HG02623 (cell line): Measurements from ENCODE around the gene KDM1B.
A peak's percentile ranks its signal among the peaks of the same experiment; 100 is the strongest.

Experiments
- ATAC-seq: cut with Tn5 transposase; IDR thresholded peaks from one replicate; pipeline ENCODE4 v1.9.1; 2021; ENCODE audit warnings: moderate library complexity; ENCODE audit not compliant: unreplicated experiment

Gene KDM1B, protein sequence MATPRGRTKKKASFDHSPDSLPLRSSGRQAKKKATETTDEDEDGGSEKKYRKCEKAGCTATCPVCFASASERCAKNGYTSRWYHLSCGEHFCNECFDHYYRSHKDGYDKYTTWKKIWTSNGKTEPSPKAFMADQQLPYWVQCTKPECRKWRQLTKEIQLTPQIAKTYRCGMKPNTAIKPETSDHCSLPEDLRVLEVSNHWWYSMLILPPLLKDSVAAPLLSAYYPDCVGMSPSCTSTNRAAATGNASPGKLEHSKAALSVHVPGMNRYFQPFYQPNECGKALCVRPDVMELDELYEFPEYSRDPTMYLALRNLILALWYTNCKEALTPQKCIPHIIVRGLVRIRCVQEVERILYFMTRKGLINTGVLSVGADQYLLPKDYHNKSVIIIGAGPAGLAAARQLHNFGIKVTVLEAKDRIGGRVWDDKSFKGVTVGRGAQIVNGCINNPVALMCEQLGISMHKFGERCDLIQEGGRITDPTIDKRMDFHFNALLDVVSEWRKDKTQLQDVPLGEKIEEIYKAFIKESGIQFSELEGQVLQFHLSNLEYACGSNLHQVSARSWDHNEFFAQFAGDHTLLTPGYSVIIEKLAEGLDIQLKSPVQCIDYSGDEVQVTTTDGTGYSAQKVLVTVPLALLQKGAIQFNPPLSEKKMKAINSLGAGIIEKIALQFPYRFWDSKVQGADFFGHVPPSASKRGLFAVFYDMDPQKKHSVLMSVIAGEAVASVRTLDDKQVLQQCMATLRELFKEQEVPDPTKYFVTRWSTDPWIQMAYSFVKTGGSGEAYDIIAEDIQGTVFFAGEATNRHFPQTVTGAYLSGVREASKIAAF

DNA sequence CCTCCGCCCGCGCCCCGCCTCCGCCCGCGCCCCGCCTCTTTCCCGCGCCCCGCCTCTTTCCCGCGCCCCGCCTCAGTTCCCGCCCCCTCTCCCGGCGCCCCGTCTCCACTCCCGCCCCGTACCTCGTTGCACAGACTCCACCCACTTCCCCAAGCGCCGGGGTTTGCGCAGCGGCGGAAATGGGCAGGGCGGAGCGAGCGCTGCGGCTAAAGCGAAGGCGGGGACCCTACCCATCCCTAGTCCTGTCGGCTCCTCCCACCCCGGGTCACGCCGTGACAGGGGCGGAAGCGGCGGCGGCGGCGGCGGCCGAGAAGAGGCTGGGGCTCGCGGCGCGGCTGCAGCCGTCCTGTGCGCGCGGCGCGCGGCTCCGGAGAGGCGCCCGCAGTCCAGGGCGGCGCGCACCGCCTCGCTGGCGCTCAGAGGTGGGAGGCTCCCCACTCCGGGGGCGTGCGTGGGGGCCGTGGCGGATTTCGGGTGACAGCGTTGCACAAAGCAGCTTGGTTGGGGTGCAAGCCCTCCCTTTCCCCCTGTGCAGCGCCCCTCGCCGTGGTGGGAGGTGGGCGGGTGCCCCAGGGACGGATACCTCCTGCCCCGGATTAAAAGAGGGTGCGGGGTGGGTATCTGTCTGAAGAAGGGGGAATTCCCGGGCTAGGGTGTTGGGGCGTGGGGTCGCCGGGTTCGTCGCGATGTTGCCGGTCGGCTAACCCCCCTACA lies at the start of gene KDM1B:
Gene KDM1B (plus strand): TSS at position 273 of the 714 bp plus-strand sequence. CDS start 4,474 bp downstream, outside the sequence.
- ATAC-seq: peak; percentile 86

DNA sequence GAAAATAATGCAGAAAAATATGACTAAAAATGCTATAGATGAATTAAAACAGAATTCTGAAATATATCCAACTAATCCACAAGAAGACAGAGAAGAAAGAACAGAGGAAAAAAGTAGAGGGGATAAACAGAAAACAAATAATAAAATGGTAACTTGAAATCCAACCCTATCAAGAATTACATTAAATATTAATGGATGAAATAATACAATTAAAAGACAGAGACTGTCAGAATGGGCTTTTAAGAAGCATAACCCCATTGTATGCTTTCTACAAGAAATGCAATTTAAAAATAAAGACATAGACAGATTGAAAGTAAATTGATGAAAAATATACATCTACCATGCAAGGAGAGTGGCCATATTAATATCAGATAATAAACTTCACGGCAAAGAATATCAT lies 48.2 kb upstream of the KDM1B start:
- no peak for ATAC-seq

DNA sequence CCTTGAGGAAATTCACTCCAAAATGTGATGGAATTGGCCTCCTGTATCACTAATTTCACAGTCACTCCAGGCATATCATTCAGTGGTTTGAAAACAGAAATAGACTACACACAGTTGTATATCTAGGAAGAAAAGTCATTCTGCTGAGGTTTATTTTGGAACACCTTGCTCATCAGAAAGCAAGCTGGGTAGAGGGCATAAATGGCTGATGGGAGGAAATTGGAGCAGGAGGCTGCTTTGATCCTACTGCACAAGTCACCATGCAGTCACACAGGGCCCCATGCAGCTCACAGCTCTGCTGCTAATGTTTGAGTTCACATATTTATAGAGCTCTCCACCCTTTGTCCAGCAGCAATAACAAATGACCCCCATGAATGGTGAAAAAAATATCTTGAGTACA lies 45.1 kb upstream of the KDM1B start:
- no peak for ATAC-seq

DNA sequence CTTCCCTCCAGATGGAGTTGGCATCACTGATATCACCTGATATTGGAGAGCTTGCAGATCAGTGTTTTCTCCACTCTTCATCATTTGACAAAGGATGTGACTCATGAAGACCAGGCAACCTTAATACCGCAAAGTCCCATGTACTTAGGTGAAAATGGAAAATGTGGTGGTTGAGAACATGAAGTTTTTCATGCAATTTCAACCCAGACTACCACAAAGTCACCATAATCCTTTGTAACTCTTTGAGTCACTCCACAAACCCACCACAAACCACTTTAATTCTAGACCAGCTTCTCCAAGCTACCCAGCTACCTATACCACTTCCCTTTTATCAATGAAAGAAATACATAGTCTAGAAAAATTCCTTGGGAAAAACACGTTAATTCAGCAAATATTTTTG lies 39.9 kb upstream of the KDM1B start:
- ATAC-seq: no peak

DNA sequence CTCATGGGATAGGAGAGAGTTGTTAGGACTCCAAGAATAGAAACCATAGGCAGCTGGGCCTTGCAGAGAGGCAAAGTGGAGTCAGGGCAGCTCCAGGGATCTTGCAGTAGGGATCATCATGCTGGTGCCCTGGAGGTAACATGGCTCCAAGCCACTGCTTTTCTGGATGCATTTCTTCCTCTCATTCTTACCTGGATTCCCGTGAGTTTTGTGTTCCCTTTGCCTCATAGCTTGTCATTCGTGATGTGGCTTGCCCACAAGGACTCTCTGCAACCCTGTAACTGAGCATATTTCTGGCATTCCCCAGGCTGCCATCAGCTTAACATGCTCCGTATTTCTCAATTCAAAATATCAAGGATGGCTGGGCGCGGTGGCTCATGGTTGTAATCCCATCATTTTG lies 38.1 kb upstream of the KDM1B start:
- ATAC-seq: no peak

DNA sequence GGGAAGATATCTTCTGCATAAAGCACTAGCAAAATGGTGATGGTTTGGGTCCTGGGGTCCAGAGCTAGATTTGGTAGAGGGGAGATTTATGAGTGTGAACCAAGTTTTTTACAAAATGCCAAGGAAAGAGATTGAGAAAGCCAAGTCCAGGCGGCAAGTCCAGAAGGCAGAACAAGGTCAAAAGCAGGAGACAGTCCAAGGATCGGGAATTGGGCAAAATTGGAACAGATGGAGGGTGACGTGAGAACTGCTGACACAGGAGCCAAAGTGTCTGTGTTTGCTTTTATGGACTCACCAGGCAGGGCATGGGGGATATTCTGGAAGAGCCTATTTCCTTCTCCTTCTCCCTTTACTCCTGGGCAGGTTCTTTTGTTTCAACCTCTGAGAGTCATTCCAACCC lies 36.9 kb upstream of the KDM1B start:
- ATAC-seq: no peak

DNA sequence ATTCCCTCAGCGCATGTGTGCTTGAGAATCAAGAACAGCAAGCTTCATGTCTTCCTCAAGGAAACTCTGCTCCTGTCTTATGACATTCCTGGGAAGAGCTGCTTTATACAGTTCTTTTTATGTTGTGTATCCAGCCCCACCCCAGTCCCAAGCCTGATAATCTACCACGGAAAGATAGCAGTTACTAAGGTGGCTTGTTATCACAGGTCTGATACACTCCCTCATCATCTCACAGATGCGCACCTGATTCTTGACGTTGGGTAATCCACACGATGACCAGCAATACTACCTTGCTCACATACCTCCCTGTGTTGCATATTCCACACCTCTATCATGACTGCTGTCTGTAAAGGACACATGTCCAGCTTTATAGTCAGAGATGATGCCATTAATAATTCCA lies 36.0 kb upstream of the KDM1B start:
- no peak for ATAC-seq

DNA sequence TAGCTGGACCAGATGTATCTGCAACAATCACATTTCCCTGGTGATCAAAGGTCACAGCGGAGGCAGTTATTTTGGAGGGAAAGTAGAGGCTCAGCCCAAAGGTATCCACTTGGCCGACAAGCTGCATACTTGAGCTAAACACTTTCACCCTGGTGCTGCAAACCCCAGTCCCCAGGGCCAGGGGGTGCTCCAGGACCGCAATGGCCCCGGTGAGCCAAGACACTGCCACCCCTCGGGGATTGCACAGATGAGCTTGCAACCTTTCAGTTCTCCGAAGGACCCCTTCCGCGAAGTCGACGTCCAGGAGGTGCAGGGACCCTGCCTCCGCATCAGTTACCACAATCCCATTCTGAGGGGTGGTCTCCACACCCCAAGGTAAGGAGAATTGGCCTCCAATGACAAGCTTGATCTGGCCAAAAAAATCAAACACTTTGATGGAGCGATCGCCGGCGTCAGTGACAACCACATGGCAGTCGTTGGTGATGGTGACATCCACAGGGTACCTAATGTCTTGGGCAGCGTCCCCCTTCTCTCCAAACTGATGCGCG lies 33.6 kb upstream of the KDM1B start:
- no peak for ATAC-seq

DNA sequence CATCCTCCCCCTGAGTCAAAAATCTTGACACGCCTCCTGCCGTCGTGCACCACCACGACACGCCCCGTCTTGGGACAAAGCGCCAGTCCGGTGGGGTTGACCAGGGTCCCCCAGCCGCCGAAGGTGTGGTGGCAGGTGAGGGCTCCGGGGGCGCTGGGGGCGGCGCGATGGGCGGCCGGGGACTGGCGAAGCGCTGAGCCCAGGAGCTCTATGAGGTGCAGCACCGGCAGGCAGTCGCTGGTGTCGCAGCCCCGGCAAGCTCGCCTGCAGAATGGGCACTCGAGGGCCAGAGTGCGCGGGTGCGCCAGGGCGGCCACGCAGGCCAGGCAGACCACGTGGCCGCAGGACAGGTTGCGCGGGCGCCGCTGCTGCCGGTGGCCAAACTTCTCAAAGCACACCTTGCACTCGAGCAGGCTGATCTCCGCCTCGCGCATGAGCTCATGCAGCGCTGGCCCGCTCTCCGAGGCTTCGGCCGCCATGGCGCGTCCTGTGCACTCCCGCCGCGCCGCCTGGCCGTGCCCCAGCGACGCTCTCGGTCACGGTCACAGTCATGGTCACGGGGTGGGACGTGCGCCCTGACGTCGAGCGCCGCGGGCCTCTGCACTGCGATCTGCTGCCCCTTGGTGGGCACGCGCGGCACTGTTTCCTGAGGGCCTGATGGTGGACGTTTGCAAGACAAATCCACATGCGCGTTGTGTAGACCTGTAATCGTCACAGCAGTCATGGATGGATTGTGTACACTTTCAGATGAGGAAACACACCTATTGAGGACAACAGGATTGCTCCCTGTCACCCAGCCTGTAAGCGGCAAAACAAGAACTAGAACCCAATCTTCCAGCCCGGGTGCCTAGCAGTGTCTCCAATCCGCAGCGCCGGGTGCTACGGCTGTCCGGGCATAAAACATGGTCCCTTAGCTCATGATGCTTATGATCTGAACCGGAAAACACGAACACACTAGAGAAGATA lies 32.8 kb upstream of the KDM1B start, which contains the start of gene NHLRC1:
Gene NHLRC1 (minus strand): TSS at position 550 of the 966 bp plus-strand sequence. CDS start 71 bp downstream, at position 479.
- ATAC-seq: peak; percentile 99

DNA sequence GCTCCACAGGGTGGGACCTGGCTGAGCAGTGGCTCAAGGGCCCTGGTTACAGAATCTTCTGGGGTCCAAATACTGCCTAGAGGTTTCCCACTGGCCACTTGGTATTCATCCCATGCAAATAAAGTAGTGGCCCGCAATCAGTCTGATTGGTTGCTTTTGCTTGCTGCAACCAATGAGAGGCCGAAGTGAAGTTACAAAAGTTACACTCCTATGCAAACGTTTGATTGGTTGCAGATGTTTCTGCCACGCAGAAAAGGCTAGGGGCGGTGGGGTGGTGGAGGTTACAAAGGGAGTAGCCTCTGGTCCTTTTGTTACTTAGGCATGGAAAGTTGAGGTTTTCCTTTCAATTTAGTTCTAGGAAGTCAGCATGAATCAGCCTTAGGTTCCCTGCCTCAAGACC lies 29.1 kb upstream of the KDM1B start:
- ATAC-seq: no peak

DNA sequence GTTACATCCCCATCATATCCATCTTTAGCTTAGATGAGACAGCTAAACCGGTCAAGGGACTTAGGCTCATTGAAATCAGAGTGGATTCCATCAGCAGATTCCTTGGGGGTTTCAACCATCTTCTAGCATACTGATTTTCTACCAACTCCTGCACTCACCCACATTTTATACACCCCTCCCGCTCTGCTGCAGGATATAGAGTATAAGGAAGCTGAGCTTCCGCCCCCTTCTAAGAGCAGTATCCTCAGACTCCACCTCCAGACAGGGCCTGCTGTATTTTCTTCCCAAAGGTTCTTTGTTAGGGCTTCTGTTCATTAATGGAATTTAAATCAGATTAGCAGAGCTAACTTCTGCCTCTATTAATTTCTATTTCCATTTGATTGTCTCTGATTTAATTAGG lies 22.9 kb upstream of the KDM1B start:
- no peak for ATAC-seq

DNA sequence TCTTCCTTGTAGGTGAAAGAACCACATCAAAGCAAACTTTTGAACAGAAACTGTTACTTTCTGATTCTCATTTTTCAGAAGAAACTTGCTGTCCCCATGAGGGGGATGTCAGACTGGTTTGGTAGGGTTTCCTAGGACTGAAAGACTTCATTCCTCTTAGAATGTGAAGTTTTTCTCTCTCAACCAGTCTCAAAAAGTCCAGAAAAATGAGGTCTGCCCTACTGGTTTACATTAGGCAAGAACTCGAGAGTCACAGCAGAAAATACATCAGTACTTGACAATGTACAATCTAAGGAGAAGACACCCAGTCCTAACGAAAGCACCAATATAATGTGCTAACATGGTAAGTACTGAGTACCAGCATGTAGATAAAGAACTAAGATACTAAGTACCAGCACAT lies 20.1 kb upstream of the KDM1B start:
- no peak for ATAC-seq

DNA sequence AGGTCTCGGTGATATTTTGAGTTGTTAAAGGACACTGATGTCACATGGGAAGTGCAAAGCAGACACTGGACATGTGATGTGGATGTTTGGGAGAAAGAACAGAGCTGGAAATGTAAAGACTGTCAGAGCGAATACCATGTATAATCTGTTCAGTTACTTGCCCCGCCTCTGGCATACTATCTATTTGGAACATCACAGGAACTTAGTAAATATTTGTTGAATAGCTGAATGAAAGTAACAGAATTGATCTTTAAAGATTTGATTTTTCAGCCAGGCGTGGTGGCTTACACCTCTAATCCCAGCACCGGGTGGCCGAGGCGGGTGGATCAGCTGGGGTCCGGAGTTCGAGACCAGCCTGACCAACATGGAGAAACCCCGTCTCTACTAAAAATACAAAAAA lies 19.0 kb upstream of the KDM1B start:
- no peak for ATAC-seq

DNA sequence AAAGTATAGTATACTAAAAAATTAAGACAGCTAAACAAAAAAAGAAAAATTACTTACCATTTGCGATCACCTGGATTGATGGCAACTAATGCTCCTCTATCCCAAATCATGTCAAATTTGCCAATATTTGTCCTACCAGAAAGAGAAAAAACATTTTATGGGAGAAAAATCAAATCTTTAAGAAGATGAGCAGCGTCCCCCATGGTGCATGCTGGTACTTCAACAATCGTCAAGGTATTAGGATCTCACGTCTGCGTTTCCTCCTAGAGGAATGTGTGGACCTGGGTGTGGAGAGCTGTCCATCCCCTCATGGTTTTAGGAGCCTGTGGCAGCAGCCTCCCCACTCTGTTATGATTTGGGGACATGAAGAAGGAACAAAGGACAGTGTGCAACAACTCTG lies 16.3 kb upstream of the KDM1B start:
- ATAC-seq: no peak

DNA sequence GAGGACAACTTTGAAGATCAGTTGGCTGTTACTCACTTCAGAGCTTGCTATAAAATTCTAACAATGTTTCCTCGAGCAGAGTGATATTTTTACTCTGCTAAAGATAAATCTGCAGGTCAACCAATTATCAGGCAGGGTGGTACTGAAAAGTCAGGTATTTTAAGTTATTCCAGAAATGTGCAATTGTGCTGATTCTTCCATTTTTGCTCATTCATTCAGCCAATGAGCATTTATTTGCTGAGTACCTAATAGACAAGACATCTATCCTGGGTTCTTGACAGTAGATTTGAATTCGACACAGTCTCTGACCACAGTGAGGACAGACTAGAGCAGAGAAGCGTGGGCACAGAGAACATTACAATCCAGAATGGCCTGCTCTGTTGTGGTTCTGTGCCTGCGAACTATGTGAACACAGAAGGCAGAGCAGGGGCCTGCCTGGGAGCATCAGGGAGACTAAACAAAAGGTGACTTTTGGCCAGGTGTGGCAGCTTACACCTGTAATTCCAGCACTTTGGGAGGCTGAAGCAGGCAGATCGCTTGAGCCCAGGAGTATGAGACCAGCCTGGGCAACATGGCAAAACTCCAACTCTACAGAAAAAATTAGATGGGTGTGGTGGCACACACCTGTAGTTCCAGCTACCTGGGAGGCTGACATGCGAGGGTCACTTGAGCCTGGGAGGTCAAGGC lies 15.1 kb upstream of the KDM1B start:
- ATAC-seq: no peak

DNA sequence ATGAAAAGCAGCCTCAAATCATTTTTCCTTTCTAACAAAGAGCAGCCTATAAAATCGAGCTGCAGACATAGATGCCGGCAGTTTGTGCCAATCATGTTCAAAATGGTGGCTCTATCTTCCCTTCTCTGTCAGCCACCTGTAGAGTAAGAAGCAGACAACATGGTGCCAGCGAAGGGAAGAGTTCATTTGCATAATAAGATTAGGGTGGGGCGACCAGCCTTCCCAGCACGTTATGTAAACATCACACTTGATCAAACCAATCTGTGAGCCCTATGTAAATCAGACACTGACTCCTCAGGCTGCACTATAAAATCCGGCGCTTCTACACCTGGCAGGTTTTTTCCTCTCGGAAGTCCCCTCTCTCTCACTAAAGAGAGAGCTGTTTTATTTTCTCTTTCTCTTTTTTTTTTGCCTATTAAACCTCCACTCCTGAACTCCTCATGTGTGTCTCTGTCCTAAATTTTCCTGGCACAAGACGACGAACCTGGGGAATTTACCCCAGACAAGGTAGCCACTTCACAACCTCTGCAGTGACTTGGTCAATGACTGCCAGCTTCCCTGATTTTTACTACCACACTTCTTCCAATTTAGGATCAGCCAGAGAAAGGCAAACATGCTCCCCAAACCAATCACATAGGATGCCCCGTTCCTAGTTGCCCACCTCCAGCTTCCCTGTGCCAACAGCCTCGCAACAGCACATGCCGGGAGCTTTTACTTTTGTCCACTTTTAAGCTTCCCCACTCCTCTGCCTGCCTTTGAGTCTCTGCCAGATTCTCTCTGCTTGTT lies 13.2 kb upstream of the KDM1B start:
- ATAC-seq: no peak

DNA sequence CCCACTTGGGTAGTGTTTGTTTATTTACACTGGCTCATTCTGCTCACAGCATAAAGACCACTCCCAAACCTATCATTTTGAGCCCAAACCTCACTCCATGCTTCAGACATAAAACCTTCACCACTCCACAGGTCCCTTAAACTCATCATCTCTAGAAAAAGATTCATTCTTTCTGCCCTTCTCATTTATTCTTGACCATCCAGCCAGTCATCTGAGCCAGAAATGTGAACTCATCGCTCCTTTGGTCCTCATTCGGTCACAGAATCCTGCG lies 12.7 kb upstream of the KDM1B start:
- no peak for ATAC-seq

DNA sequence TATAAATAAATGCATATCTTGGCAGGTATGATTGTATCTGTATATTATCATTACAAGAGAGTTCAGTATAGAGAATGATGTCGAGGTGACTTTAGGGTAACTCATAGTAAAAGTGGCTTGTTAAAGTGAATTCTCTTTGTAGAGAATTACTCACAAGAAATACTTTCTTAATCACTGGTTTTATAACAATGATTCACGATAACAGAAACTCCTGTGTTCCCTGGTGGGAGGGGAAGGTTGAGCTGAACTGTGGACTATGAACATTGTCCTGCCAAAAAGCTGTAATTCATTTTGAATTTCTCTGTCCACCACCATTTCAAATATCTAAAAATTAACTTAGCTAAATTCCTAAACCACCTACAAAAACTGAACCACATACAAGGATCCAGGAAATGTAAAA lies 8.1 kb upstream of the KDM1B start:
- ATAC-seq: no peak

DNA sequence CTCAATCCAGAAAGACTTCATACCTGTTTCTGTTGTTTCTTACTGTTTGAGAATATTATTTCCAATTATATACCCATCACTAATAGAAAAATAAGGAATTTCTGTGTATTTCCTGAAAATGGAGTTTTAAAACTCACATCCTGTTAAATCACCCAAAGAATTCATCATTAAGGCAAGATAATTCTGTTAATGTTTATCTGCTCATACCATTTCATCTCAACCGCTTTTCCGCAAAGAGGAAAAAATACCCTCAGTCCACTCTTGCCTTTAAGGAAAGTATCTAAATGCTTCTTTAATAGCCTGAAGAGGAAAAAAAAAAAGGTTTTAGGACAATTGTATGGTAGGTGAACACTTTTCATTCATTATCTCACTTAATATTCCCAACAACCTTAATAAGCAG lies 7.6 kb upstream of the KDM1B start:
- no peak for ATAC-seq
